Lung (tissue), 12 donors: ENCODE data around the gene HSF2. TPM values are rescaled to one million over a fixed set of nuclear protein-coding genes. Genes with fewer than 3 reads are reported as not detected.

Experiments
- ATAC-seq: fragments of 200-7000 bp; cut with Tn5 transposase; one replicate; pipeline ENCODE4 v1.9.1; 2020; ENCODE audit warnings: moderate number of reproducible peaks; ENCODE audit not compliant: insufficient read depth, low FRiP score
- DNase-seq, 3 donors: peaks; one replicate each; pipeline ENCODE4 v3.0.0-alpha.2; 2013 to 2017
- H3K27ac ChIP-seq, 2 donors: one replicate each; pipeline ENCODE4 v1.5.1; 2013; ENCODE audit warnings: mild to moderate bottlenecking in 2 of 2, moderate library complexity in 2 of 2, control low read depth in 1 of 2, inconsistent platforms in 1 of 2, low read depth in 1 of 2, low read length in 1 of 2
- H3K27me3 ChIP-seq, 3 donors: one replicate each; pipeline ENCODE4 v1.5.1; 2013; ENCODE audit warnings: low read length in 2 of 3; ENCODE audit not compliant: control insufficient read depth in 3 of 3, insufficient read depth in 3 of 3
- H3K36me3 ChIP-seq, 4 donors: one replicate each; pipeline ENCODE4 v1.5.1; 2013; ENCODE audit warnings: low read length in 4 of 4, mild to moderate bottlenecking in 1 of 4, moderate library complexity in 1 of 4; ENCODE audit not compliant: control insufficient read depth in 4 of 4, insufficient read depth in 4 of 4
- H3K4me1 ChIP-seq, 5 donors: one replicate each; pipeline ENCODE4 v1.5.1; 2013; ENCODE audit warnings: low read length in 5 of 5, mild to moderate bottlenecking in 2 of 5, moderate library complexity in 1 of 5; ENCODE audit not compliant: control insufficient read depth in 5 of 5, insufficient read depth in 5 of 5
- H3K4me3 ChIP-seq: one replicate; pipeline ENCODE4 v1.5.1; 2013; ENCODE audit warnings: mild to moderate bottlenecking, control low read depth, moderate library complexity
- H3K9ac ChIP-seq, 2 donors: one replicate each; pipeline ENCODE4 v1.5.1; 2013; ENCODE audit warnings: low read length in 2 of 2, control low read depth in 1 of 2; ENCODE audit not compliant: insufficient read depth in 1 of 2
- H3K9me3 ChIP-seq, 4 donors: one replicate each; pipeline ENCODE4 v1.5.1; 2013; ENCODE audit warnings: low read length in 3 of 4, mild to moderate bottlenecking in 1 of 4, moderate library complexity in 1 of 4; ENCODE audit not compliant: control insufficient read depth in 4 of 4, insufficient read depth in 3 of 4
- CTCF ChIP-seq: IDR thresholded peaks from 2 replicates; pipeline ENCODE4 v1.5.1; 2012; ENCODE audit warnings: mild to moderate bottlenecking; ENCODE audit errors: control extremely low read depth, extremely low read depth
- WGBS, 2 donors: extraction: QIAGEN DNeasy Blood & Tissue Kit; methylation state at CpG; one replicate each; pipeline ENCODE4 v1.1.7; 2013; 5-methylcytosine and 5-hydroxymethylcytosine counted together
- polyA plus RNA-seq, 2 donors: library from polyadenylated mRNA; stranded (reverse); fragments of 200-250 nt; gene quantifications; one replicate each; pipeline ENCODE4 v1.2.1, GENCODE V29; 2013
- total RNA-seq, 2 donors: library from RNA; depleted of rRNA in 1 of 2; stranded (reverse); fragments of >200 nt in 1 of 2; gene quantifications; one replicate each; pipeline ENCODE4 v1.2.1, GENCODE V29; 2014 to 2021
- donor health status: control.
- donor health status: control.
- donor health status: Bipolar disorder and iron deficiency.
- donor health status: healthy.
- donor health status: DM: yes; HTN: yes; CAD: no.

HSF2 gene
- total and polyA plus RNA-seq, 4 donors = 7.0 to 36.8 (median 8.7) TPM

GRCh38 chr6:122461885-122462284 lies 62.4 kb downstream of the HSF2 start:
- WGBS, 2 donors = 91 to 92% methylated on average over 2 of the region's 2 CpGs
- Histone ChIP-seq H3K36me3 (peaks cover 6 to 18% (median 12%) of the 10 kb centered on the region in 4 donors), H3K9ac (no peak overlapping the region), H3K4me1 (peaks cover 4 to 18% (median 11%) of the 10 kb centered on the region in 5 donors), H3K9me3 (no peaks in the 10 kb centered on the region), H3K4me3 (no peak overlapping the region), H3K27me3 (no peaks in the 10 kb centered on the region), H3K27ac (no peak overlapping the region)
- ATAC-seq (no peak), DNase-seq (no peak)
- TF ChIP-seq CTCF = no peak

GRCh38 chr6:122471107-122472021 lies 71.9 kb downstream of the HSF2 start, which contains the start of gene SERINC1:
SERINC1 (minus strand) TSS chr6:122471807; CDS start chr6:122471737, 70 bp downstream.
- WGBS, 2 donors = 0% methylated on average over 48 to 49 of the region's 49 CpGs
- Histone ChIP-seq H3K27ac (peak within 1 kb of the TSS; percentile 87 to 94), H3K9me3 (no peaks in the 10 kb centered on the region), H3K9ac (peak within 1 kb of the TSS; percentile 100), H3K4me1 (peaks cover 0 to 16% (median 5%) of the 10 kb centered on the region in 5 donors), H3K4me3 (peak within 1 kb of the TSS; percentile 79), H3K27me3 (no peaks in the 10 kb centered on the region), H3K36me3 (peaks cover 0 to 6% (median under 1%) of the 10 kb centered on the region in 4 donors)
- ATAC-seq = peak; percentile 99
- no peak for TF ChIP-seq CTCF
- peak; percentile 97 to 99 (median 98) for DNase-seq

GRCh38 chr6:122472022-122472340 lies 72.5 kb downstream of the HSF2 start:
- no peak for TF ChIP-seq CTCF
- no peaks in the 10 kb centered on the region for H3K9me3 ChIP-seq
- no peaks in the 10 kb centered on the region for H3K27me3 ChIP-seq
- peaks cover 0 to 6% (median 0%) of the 10 kb centered on the region in 4 donors for H3K36me3 ChIP-seq
- peak overlapping the region; percentile 87 to 94 for H3K27ac ChIP-seq
- ATAC-seq = peak; percentile 40
- peak overlapping the region; percentile 100 for H3K9ac ChIP-seq
- H3K4me1 ChIP-seq = peaks cover 0 to 16% (median 5%) of the 10 kb centered on the region in 5 donors
- H3K4me3 ChIP-seq = peak overlapping the region; percentile 53
- DNase-seq = no peak
- 0 to 2% methylated on average over 8 of the region's 8 CpGs for WGBS, 2 donors
